CD4-positive, alpha-beta T cell treated with Interleukin-21 for 1 hour (primary cell): ENCODE measurements around the gene ZER1.
"Not testable (repeated sequence)": the region's sequence is repeated elsewhere in the genome, so short reads cannot be mapped to it uniquely, and the experiment has no call there.

ENCODE experiments used
- DNase-seq: peaks from one replicate; pipeline ENCODE4 v3.0.0-alpha.2; 2020

ZER1 gene

GRCh38 chr9:128771745-128772519 lies at the start of gene ZER1:
Gene ZER1 (minus strand): TSS chr9:128771927. CDS start chr9:128755565, 16,362 bp downstream.
- DNase-seq: peak; percentile 93

DNA sequence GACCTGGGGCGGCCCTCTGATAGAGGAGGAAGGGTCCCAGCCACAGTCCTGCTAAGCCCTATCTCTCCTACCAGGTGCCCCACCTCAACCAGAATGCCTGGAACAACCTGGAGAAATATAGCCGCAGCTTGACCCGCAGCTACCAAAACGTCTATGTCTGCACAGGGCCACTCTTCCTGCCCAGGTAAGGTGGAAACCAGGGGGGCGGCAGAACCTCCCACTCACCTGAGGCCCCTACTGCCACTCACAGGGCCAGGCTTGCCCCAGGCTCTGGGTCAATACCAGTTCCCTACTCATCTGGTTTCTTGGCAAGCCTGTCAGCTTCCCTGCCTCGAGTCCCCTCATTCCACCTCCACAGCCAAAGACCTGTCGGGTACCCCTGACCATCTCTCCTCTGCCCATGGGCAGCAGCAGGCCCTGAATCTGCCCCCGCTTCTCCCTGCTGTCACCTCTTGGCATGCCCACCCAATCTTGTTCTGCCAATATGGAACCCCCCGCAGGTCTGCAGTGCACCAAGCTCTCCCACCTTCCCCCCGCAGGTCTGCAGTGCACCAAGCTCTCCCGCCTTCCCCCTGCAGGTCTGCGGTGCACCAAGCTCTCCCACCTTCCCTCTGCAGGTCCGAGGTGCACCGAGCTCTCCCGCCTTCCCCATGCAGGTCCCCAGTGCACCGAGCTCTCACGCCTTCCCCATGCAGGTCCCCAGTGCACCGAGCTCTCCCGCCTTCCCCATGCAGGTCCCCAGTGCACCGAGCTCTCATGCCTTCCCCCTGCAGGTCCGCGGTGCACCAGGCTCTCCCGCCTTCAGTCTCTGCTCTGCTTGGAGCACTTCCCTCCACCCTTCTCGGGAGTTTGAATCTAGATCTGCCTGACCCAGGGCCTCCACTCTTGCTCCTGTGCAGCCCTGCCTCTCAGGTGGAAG lies 49.2 kb upstream of the ZER1 start:
- DNase-seq: no peak

DNA sequence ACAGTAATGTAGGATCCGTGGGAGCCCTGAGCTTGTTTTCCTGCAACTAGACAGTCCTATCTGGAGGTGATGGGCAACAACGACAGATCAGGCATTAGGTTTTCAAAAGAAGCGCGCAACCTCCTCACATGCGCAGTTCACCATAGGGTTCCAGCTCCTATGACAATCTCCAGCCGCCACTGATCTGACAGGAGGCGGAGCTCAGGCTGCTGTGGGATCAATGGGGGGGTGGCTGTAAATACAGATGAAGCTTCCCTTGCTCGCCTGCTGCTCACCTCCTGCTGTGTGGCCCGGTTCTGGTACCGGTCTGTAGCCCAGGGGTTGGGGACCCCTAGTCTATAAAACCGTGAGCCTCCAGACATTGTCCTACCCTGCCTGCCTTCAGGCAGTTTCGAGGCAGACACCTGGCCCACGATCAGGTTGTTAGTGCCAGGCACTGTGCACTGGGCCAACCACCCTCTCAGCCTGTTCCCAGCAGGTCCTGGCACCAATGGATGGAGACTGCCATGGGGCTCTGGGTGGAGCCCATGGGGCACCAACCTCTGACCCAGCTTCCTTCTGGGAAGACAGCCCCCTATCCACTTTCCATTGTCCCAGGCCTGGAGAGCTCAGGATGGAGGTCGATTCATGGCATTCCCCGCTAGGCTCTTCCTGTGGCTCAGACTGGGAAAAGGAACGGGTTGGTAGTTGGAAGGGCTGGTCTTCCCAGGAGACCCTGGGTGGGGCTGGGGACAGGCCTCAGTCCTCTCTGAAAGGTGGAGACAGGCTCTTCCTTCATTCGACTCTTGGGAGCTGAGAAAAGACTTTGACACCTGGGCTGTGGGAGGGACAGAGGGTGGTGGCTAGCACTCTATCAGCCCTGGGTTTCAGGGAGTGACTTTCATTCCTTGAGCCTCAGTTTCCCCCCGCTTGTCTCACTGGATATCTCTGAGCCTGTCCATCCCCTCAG lies 48.3 kb upstream of the ZER1 start:
- DNase-seq: no peak

GRCh38 chr9:128818839-128819715 lies 47.4 kb upstream of the ZER1 start:
- DNase-seq: peak; percentile 42

DNA sequence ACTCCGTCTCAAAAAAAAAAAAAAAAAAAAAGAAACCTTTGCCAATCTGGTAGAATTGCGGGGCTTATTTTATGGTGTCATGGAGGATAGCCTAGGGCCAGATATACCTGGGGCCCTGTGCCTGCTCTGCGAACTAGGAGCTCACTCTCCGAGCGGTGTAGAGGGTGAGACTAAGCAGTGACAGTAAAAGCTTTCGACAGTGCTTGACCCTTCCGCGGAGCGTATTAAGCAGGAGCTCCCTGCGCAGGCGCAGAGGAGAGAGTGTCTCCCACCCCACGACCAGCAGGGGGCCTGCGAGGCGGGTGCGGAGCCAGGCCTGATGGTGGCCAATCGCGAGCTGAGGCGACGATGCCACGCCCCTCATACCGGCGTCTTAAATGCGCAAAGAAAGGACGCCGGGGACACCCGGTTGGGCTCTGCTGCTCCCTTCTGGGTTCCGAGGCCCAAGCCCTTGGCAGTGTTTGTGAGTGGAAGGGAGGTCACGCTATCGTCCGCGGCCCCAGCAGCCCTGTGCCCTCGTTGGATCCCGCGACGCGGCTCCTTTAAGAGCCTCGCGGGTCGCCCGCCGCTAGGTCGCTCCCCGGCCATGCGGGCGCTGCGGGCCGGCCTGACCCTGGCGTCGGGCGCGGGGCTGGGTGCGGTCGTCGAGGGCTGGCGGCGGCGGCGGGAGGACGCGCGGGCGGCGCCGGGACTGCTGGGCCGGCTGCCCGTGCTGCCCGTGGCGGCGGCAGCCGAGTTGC lies 46.5 kb upstream of the ZER1 start, which contains the start of gene ENDOG:
Gene ENDOG, plus strand, starts transcription at position 402 of the 740 bp plus-strand sequence. Its CDS starts 185 bp downstream, at position 587.
- DNase-seq: peak; percentile 98

DNA sequence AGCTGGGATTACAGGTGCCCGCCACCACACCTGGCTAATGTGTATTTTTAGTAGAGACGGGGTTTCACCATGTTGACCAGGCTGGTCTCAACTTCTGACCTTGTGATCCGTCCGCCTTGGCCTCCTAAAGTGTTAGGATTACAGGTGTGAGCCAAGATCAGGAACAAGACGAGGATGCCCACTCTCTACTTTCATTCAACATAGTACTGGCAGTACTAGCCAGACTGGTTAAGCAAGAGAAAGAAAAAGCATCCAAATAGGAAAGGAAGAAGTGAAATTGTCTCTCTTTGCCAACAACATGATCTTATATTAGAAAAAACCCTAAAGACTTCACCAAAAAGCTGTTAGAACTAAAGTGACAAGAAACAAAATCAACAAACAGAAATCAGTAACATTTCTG lies 39.1 kb upstream of the ZER1 start:
- no peak for DNase-seq

DNA sequence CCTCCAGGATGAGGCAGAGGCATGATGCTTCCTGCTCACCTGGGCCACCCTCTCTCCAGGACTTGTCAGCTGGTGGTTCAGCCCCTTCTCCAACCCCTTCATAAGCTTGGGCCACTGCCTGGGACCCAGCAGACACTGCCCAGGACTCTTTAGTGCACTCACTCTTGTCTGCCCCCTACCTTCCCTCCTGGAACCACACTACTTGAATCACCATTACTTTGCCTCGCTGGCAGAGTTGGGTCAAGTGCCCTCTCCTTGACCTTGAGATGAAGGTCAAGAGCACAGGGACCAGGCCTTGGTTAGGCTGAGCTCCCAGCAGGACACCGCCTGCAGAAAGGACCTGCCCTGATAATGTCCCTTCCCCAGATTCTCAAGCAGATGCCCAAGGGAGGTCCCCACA lies 38.1 kb upstream of the ZER1 start:
- DNase-seq: no peak

DNA sequence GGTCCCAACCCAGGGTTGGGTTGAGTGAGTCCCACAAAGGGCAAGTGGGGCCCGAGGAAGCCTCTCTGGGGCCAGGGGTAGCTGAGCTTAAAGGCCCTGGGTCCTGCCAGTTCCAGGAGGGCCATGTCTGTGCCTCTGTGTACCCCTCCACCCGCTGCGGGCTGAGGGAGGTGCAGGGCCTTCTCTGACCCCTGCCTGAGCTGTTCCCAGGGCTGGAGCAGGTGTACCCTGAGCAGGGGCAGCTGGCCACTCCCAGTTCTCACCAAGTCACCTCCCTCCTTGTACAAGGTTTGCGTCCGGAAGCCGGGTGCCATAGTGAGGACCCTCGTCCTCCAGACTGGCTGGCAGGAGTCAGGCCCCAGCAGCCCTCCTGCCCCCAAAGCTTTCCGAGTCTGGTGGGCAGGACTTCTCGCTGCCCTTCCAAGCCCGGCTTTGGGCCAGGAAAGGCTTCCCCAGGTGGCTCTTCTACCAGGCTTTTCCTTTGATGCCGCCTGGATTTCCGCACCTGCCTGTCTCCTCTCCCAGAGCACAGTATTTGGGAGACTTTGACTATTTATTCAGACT lies 37.4 kb upstream of the ZER1 start:
- DNase-seq: no peak

DNA sequence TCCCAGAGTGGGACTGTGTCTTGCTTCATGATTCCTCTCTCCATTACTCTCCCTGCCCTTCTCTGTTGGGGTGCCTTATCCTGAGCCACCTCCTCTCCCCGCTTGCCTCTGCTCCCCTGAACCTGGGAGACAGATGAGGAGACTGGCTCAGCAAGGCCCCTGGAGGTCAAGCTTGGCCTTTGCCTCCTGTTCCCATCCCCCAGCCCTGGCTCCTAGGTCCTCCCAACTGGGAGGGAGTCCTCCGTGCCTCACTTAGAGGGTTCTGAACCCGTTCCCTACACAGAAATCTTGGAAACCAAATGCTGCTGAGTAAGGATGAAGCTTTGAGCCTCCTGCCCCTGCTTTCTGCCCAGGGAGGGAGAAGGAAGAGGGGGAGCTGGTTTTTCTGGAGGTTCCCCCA lies 36.8 kb upstream of the ZER1 start:
- no peak for DNase-seq

DNA sequence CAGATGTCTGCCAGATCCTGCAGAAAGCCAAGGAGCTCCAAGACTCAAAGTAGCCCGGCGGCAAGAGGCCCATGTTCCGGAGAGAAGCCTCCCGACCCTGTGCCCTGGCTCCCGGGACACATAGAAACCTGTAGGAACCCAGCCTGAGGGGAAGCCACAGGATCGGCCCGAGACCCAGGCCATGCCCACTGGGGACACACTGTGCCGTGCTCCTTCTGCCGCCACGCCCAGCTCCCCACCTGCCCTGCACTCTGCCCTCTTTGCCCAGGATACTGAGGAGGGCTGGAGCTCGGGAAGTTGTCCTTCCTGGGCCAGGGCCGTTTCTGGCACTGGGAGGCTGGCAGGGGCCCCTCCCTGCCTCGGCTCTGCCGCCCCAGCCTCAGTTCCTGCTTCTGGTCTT lies 36.1 kb upstream of the ZER1 start:
- DNase-seq: no peak

GRCh38 chr9:128805661-128806060 lies 33.9 kb upstream of the ZER1 start:
- no peak for DNase-seq

GRCh38 chr9:128802482-128802881 lies 30.8 kb upstream of the ZER1 start:
- DNase-seq: no peak

- DNase-seq: no peak
Measured at GRCh38 chr9:128800061-128800460, 28.3 kb upstream of the ZER1 start.

GRCh38 chr9:128798896-128799295 lies 27.2 kb upstream of the ZER1 start:
- no peak for DNase-seq

GRCh38 chr9:128794961-128795360 lies 23.2 kb upstream of the ZER1 start:
- not testable (repeated sequence) for DNase-seq

GRCh38 chr9:128792978-128793686 lies 21.4 kb upstream of the ZER1 start:
- DNase-seq: no peak

DNA sequence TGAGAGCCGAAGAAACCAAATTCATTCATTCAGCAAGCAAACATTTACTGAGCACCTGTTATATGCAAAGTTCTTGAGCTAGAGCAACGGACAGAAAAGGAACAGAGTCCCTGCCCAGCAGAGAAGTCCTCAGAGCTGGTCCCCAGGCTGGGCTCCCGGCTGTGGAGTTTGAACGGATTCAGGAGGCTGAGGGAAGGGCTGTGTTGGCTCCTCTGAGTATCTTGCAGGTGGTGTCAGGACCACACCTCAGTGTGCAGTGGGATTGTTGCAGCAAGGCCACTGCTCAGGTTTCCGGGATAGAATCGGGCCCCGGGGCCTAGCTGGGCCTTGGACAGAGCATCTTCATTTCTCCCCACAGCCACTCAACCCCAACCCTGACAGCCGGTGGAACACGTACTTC lies 20.4 kb upstream of the ZER1 start:
- DNase-seq: no peak

- DNase-seq: no peak
Measured at GRCh38 chr9:128790536-128790935, 18.8 kb upstream of the ZER1 start.

DNA sequence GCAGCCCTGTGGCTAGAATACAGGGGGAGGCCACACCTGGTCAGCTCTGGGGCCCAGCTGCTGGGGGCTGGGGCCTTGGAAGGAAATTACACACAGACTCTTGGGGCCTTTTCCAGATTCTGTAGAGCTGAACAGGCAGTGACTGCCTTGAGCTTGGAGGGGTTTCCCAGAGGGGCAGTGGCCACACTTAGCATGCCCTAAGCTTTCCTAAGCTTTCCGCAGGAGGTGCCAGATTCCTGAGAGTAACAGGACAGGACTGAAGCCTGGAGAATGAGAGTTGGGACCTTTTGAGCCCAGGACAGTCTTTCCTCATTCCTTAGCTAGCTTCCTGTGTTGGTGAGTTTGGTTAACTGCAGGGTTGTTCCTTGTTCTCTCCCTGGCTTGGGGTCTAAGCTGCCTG lies 16.7 kb upstream of the ZER1 start:
- no peak for DNase-seq

DNA sequence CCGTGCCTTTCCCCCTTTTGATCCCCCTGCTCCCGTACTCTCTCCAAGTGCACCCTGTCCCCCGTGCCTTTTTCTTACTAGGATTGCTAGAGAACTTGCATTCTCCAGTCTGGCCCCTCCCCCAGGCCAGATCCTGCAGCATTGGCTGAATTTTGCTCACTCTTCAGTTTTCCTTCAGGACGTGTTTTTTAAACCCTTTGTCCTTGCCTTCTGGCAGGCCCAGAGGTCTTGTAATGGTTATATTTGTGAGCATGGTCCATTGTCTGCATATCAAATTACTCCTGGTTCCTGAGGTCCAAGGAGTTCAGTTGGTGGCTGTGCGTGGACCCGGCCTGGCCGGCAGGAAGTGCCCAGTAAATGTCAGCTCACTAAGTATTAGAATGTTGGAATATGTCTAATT lies 15.9 kb upstream of the ZER1 start:
- no peak for DNase-seq
